Activated CD4-positive, alpha-beta T cell treated with anti-CD3 and anti-CD28 coated beads, Interleukin-2, amount 50 U/mL, for 24 hours (primary cell): ENCODE measurements around the gene HSP90AB1.
A peak's percentile ranks its signal among the peaks of the same experiment; 100 is the strongest.

Source experiments
- DNase-seq, 2 donors: peaks; one replicate each; pipeline ENCODE4 v3.0.0-alpha.2; 2020; ENCODE audit warnings: low read depth in 1 of 2, low spot score in 1 of 2

Gene HSP90AB1

DNA sequence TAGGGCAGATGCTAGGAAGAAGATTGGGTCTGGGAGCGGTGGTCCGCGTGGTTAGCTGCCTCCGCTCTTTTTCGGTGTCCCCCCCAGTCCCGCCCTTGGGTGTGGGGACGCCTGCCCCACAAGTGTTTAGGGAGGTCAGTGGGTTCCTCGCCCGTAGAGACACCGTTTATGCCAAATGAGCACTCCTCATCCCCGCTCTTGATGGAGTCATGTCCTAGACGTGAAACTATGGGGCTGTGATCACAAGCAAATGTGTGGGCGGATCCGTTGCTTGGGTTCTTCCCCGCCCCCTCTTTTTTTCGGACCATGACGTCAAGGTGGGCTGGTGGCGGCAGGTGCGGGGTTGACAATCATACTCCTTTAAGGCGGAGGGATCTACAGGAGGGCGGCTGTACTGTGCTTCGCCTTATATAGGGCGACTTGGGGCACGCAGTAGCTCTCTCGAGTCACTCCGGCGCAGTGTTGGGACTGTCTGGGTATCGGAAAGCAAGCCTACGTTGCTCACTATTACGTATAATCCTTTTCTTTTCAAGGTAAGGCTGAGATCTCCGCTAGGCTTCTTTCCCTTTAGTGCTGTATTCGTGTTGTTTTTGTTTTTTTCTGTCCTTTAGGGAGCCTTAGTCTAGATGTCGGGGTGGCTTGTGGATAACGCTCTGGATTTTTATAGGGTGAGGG is at the start of gene HSP90AB1:
TSS of gene HSP90AB1 (plus strand) at position 439 of the 675 bp plus-strand sequence. CDS start 1,529 bp downstream, outside the sequence.
- DNase-seq: peak; percentile 94 to 98

GRCh38 chr6:44198684-44199083 is 48.2 kb upstream of the HSP90AB1 start:
- no peak for DNase-seq

GRCh38 chr6:44199883-44200282 is 47.0 kb upstream of the HSP90AB1 start:
- no peak for DNase-seq

- no peak for DNase-seq
Measured at GRCh38 chr6:44201200-44201599, 45.7 kb upstream of the HSP90AB1 start.

DNA sequence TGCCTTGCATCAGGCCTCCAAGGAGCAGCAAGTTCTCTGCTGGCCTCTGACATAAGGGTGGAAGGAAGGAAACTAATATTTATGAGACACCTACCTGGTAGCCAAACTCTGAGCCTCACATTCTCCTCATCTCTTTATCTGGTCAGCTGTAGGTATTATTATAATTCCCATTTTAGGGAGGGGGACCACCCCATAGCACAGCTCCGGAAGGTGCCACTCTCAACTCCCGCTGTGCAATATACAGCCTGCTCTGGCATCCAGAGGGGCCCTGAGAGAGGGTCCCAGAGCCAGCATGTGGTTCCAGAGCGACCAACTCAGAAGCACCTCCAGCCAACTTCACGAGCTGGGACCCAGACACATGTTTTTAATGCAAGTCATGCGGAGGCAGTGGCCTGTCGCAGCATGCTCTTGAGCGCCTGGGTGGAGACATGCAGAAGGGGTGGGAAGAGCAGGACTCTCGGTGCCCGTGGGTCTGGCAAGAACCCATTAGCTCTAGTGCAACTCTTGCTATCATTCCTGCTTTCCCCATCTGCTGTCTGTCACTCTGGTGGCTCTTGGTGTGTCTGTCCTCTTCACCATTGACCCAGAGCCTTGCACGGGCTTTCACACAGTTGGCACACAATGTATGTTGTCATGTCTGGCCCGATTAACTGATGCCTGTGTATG is 45.1 kb upstream of the HSP90AB1 start:
- DNase-seq: no peak

DNA sequence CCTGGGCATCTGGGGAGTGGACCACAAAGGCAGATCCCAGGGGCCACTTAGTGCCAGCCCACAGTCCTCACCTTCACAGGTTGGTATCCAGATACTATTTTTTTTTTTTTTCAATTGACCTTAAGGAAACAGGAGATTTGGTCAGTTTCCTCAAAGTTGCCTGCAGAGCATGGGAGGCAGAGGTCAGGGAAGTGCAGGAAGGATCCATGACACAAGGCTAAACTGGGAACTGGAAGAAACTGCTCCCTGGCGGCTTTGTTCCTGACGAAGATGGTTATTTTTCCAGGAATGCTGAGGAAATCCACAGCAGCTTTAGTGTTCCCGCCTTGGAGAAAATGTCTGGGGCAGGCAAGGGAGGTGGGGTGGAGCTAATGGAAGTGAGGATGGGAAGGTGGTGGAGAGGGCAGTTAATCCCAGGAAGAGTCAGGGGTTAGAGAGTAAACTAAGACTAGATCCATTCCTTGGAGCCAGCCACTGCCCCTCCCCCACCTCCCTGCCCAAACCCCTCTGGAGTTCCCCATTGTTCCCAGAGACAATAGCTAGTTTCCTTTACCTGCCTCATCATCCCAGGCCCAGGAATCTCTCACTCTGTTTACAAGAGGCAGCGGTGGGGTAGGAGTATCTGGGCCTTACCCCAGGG is 44.4 kb upstream of the HSP90AB1 start:
- no peak for DNase-seq

- DNase-seq: no peak
Measured at GRCh38 chr6:44202972-44203750, 43.7 kb upstream of the HSP90AB1 start.

DNA sequence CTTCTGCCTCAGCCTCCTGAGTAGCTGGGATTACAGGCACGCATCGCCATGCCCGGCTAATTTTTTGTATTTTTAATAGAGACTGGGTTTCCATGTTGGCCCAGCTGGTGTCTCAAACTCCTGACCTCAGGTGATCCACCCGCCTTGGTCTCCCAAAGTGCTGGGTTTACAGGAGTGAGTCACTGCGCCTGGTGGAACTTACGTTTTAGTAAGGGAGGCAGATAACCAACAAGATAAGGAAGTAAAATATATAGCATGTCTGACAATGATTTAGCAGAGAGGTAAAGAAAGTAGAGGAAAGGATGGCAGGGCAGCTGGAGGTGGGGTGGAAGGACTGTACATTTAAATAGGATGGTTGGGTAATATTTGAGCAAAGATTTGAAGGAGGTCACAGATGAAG is 42.9 kb upstream of the HSP90AB1 start:
- no peak for DNase-seq

DNA sequence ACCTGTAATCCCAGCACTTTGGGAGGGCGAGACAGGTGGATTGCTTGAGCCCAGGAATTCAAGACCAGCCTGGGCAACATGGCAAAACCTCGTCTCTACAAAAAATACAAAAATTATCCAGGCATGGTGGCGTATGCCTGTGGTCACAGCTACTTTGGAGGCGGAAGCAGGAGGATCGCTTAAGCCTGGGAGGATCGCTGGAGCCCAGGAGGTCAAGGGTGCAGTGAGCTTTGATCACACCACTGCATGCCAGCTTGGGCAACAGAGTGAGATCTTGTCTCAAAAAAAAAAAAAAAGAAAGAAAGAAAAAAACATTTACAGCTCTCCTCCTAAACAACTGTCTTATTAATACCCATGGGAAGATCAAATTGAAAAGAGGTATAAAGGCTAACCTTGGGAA is 38.9 kb upstream of the HSP90AB1 start:
- DNase-seq: no peak

GRCh38 chr6:44211284-44211683 is 35.6 kb upstream of the HSP90AB1 start:
- no peak for DNase-seq

DNA sequence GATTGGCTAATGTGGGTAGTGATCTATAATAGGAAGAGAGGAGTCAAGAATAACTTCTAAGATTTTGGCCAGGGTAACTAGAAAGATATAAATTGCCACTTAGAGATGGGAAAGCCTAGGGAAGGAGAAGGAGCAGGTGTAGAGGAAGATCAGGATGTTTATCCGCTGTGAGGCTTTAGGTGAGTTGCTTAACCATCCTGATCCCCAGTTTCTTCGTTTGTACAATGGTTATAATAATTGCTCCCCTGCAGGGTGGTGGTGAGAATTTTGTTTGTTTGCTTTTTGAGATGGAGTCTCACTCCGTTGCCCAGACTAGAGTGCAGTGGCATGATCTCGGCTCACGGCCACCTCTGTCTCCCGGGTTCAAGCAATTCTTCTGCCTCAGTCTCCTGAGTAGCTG is 32.6 kb upstream of the HSP90AB1 start:
- no peak for DNase-seq

DNA sequence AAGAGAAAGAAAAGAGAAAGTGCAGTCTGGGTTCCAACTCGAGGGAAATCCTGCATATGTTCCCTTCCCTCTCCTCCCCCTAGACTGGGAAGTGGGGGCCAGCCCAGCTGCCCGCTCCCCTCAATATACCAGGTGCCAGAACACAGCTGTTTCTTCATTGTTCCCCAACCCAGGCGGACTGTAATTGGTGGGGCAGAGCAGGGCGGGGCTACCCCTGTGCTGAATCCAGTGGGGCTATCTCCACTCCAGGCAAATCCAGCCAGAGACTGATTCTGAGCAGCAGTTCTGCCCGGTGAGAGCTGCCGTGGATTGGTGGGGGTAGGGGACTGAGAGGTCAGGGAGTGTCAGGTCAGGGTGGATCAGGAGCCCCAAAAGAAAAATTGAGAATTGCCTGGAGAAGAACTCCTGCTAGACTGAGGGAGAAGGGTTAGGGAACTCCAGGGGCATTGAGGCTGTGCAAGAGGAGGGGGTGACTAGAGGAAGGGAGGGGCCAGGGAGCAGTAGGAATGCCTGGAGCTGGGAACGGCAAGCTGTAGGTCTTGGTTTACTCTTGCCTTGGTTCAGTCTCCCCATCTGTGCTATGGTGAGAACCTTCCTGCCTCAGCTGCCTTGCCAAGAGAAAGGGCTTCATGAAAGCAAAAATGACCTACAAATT is 30.1 kb upstream of the HSP90AB1 start, which contains the start of gene MYMX:
TSS of gene MYMX (plus strand) at position 250 of the 655 bp plus-strand sequence. CDS start 546 bp downstream, outside the sequence.
- DNase-seq: no peak

GRCh38 chr6:44217332-44218143 is 29.4 kb upstream of the HSP90AB1 start:
- DNase-seq: no peak

DNA sequence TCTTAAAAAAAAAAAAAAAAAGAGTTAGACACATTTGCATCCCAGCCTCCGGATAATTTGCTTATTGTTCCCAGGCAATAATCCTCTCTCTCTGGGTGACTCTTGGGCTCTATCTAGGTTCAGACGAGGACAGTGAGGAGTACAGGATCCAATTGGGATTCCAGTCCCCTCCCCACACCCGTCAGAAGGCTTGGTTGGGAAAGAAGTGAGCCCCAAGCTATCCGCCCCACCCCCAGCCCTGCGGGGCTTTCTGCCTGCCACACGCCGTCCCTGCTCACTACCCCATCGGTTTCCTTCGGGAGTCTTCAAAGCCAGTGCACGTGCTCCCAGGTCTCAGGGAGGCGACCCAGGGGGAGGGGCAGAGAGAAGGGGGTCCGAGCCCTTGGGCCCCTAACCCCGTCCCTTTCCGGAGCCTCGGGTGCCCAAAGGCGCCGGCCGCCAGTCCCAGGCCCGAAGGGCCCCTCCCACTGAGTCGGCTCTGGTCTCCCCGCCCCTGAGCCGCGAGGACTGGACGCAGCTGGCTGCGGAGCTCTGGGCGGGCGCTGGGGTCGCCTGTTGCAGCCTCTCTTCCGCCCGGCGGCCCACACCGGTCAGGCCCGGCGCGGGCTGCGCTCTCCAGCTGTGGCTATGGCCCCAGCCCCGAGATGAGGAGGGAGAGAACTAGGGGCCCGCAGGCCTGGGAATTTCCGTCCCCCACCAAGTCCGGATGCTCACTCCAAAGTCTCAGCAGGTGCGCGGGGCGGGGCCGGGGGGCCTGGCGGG is 27.7 kb upstream of the HSP90AB1 start:
- no peak for DNase-seq

DNA sequence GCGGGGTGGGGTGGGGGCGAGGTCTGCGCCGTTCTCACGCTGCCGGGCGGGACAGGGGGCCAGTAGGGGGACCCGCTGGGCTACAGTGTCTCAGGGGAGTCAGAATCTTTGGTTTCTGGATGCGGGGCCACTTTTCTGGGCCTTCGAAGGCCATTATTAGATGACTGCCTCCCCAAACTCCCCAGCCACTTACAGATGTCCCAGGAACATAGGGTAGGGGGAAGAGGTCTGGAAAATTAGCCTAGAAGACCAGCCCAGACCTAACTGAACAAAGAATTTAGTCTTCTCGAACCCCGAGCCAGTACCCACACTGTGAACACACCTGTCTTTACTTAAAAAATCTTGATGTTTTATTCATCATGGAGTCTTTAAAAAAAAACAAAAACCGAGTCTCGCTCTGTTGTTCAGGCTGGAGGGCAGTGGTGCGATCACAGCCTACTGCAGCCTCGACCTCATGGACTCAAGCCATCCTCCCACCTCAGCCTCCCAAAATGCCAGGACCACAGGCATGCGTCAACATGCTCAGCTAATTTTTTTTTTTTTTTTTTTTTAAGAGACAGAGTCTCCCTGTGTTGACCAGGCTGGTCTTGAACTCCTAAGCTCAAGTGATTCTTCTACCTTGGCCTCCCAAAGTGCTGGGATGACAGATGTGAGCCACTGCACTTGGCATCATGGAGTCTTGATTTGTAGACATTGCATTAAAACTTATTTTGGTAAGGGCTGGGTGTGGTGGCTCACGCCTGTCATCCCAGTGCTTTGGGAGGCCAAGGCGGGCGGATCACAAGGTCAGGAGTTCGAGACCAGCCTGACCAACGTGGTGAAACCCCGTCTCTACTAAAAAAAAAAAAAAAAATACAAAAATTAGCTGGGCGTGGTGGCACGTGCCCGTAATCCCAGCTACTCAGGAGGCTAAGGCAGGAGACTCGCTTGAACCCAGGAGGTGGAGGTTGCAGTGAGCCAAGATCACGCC is 26.8 kb upstream of the HSP90AB1 start:
- no peak for DNase-seq

DNA sequence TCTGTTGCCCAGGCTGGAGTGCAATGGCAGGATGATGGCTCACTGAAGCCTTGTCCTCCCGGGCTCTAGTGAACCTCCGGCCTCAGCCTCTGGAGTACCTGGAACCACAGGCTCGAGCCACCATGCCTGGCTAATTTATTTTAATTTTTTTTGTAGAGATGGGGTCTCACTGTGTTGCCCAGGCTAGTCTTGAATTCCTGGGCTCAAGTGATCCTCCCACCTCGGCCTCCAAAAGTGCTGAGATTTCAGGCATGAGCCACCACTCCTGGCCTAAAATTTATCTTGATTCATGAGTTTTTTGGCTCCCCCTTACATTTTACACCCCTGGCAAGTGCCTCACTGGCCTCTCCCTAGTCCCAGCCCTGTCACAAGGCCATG is 26.0 kb upstream of the HSP90AB1 start:
- DNase-seq: no peak

GRCh38 chr6:44221291-44221960 is 25.5 kb upstream of the HSP90AB1 start:
- DNase-seq: peak; percentile 34 to 55

DNA sequence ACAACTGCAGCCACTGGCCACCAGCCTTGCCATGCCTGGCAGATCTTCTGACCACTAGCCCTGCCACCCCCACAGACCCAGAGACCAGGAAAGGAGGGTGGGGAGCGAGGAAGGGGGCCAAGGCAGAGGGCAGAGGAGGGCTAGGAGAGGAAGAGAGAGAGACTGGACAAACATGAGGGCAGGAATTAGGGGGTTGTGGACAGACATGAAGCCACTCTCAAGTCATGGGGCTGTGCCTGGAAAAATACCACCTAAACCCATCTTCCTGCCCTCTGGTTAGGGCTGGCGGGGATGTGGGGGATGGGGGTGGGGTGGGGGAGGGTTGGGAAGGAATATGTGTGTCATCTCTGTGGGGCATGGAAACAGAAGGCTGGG is 25.0 kb upstream of the HSP90AB1 start:
- DNase-seq: no peak
